Measurements from ENCODE around the gene DCUN1D3. TPM values are rescaled to one million over a fixed set of nuclear protein-coding genes. Genes with fewer than 3 reads are reported as not detected.

Gene DCUN1D3
- total RNA-seq, 1 experiment from 2014 or later: 16.4 TPM

- TF ChIP-seq ZBTB33 (IDR thresholded peaks at IDR 0.05; ENCODE audit: extremely low read depth, insufficient replicate concordance, low read length): no peak
- no peak for TF ChIP-seq EZH2phosphoT487 (IDR thresholded peaks at IDR 0.05; ENCODE audit: borderline replicate concordance)
- no peak for TF ChIP-seq CBX3 (IDR thresholded peaks at IDR 0.05; ENCODE audit: low read depth)
- no peak for TF ChIP-seq POLR2AphosphoS5 (IDR thresholded peaks at IDR 0.05; ENCODE audit: low read depth, low read length)
- TF ChIP-seq ZNF274 (IDR thresholded peaks at IDR 0.05; ENCODE audit: low read depth, low read length): no peak
These were observed 41.4 kb upstream of the DCUN1D3 start (continued) for GRCh38 chr16:20941636-20941926.

GRCh38 chr16:20940871-20941635 lies 40.9 kb upstream of the DCUN1D3 start:
- no peak for DNase-seq (ENCODE audit: low read depth, low spot score)
- Histone ChIP-seq H3K27ac (ENCODE audit: low read depth, low read length) (no peak overlapping the region), H3K9ac (ENCODE audit: low read length) (no peak overlapping the region), H3K27me3 (ENCODE audit: insufficient read depth, low read length) (no peaks in the 10 kb centered on the region), H4K20me1 (ENCODE audit: insufficient read depth) (no peaks in the 10 kb centered on the region), H3K9me2 (ENCODE audit: insufficient read depth) (no peaks in the 10 kb centered on the region), H3K36me3 (ENCODE audit: control insufficient read depth in 1 of 2, insufficient read depth in 2 of 2, low read length in 2 of 2) (no peaks in the 10 kb centered on the region), H3K4me2 (ENCODE audit: low read length) (no peak overlapping the region), H3K4me3 (replicated peaks in 1 of 2; ENCODE audit: low read depth in 1 of 2, low read length in 2 of 2) (no peak overlapping the region), H3K4me1 (ENCODE audit: control insufficient read depth in 1 of 2, insufficient read depth in 2 of 2, low read length in 2 of 2) (peaks cover 3 to 18% of the 10 kb centered on the region in 2 experiments; a peak in 3 of 4 replicates), H3K9me3 (ENCODE audit: control insufficient read depth in 1 of 2, insufficient read depth in 1 of 2, low read depth in 1 of 2, low read length in 2 of 2) (no peaks in the 10 kb centered on the region), H2AFZ (ENCODE audit: low read depth, low read length, poor library complexity, severe bottlenecking) (no peak overlapping the region), H3K79me2 (ENCODE audit: insufficient read depth, low read length) (no peaks in the 10 kb centered on the region)
- ATAC-seq: no peak
- intact Hi-C loops (cut with micrococcal nuclease): no loop called here
- POLR2A ChIA-PET: no interaction called here
- CTCF ChIA-PET: no interaction called here
- RAD21 ChIA-PET (ENCODE audit: low non-redundant PET in 1 of 2, low total read pairs in 2 of 2, uncharacterized antibody in 2 of 2, unreplicated experiment in 2 of 2): no interaction called here
- no TSS peak for BruUV-seq (replicated peaks)
- TF ChIP-seq YY1 (IDR thresholded peaks at IDR 0.05; ENCODE audit: extremely low read depth, insufficient replicate concordance, low read depth, low read length) (no peak), FOSL1 (IDR thresholded peaks at IDR 0.05; ENCODE audit: low read depth) (no peak), CEBPB (IDR thresholded peaks at IDR 0.05; ENCODE audit: low read depth) (no peak), CBX3 (IDR thresholded peaks at IDR 0.05; ENCODE audit: low read depth) (no peak), EGR1 (IDR thresholded peaks at IDR 0.05; ENCODE audit: low read depth) (no peak), ZFX (IDR thresholded peaks at IDR 0.05) (no peak), JUND (IDR thresholded peaks at IDR 0.05) (no peak), REST (IDR thresholded peaks at IDR 0.05; ENCODE audit: low read depth) (no peak), EZH2phosphoT487 (IDR thresholded peaks at IDR 0.05; ENCODE audit: borderline replicate concordance) (no peak), ATF3 (IDR thresholded peaks at IDR 0.05) (no peak), EZH2 (IDR thresholded peaks at IDR 0.05) (no peak), ZBTB33 (IDR thresholded peaks at IDR 0.05; ENCODE audit: extremely low read depth, insufficient replicate concordance, low read length) (no peak), ZNF274 (IDR thresholded peaks at IDR 0.05; ENCODE audit: low read depth, low read length) (no peak), POLR2A (IDR thresholded peaks at IDR 0.05; ENCODE audit: borderline replicate concordance, extremely low read depth, insufficient read depth, insufficient read length) (no peak), SRF (IDR thresholded peaks at IDR 0.05; ENCODE audit: low read depth) (no peak)
